Esophagus (tissue), 2 donors: Measurements from ENCODE around the gene RNPEP. TPM values are rescaled to one million over a fixed set of nuclear protein-coding genes. Genes with fewer than 3 reads are reported as not detected.

Source experiments
- H3K27ac ChIP-seq, 2 donors: one replicate each; pipeline ENCODE4 v1.5.1; 2013; ENCODE audit warnings: low read depth in 2 of 2, mild to moderate bottlenecking in 2 of 2, inconsistent platforms in 1 of 2, low read length in 1 of 2, moderate library complexity in 1 of 2
- H3K27me3 ChIP-seq, 2 donors: one replicate each; pipeline ENCODE4 v1.6.1; 2013; ENCODE audit warnings: low read length in 2 of 2, control low read depth in 1 of 2, mild to moderate bottlenecking in 1 of 2; ENCODE audit not compliant: insufficient read depth in 2 of 2, control insufficient read depth in 1 of 2
- H3K36me3 ChIP-seq, 2 donors: one replicate each; pipeline ENCODE4 v1.6.1; 2013; ENCODE audit warnings: low read length in 1 of 2; ENCODE audit not compliant: control insufficient read depth in 2 of 2, insufficient read depth in 2 of 2
- H3K4me1 ChIP-seq, 2 donors: one replicate each; pipeline ENCODE4 v1.6.1; 2013; ENCODE audit warnings: low read length in 1 of 2; ENCODE audit not compliant: control insufficient read depth in 2 of 2, insufficient read depth in 2 of 2
- H3K4me3 ChIP-seq, 2 donors: one replicate each; pipeline ENCODE4 v1.5.1; 2013; ENCODE audit warnings: low read length in 2 of 2, mild to moderate bottlenecking in 2 of 2, low read depth in 1 of 2, moderate library complexity in 1 of 2
- H3K9me3 ChIP-seq, 2 donors: one replicate each; pipeline ENCODE4 v1.6.1; 2013; ENCODE audit warnings: mild to moderate bottlenecking in 2 of 2, low read depth in 1 of 2, low read length in 1 of 2, moderate library complexity in 1 of 2; ENCODE audit not compliant: control insufficient read depth in 2 of 2, insufficient read depth in 1 of 2
- WGBS, 2 donors: extraction: QIAGEN DNeasy Blood & Tissue Kit; methylation state at CpG; one replicate each; pipeline ENCODE4 v1.1.7; 2013; 5-methylcytosine and 5-hydroxymethylcytosine counted together
- polyA plus RNA-seq, 2 donors: library from polyadenylated mRNA; stranded (reverse); fragments of 200-250 nt; gene quantifications; one replicate each; pipeline ENCODE4 v1.2.3, GENCODE V29; 2013
- donor health status: healthy with polysubstance abuse.
- donor health status: Bipolar disorder and iron deficiency.

RNPEP gene
- polyA plus RNA-seq, 2 donors = 45.3 to 52.3 TPM

GRCh38 chr1:202005958-202006357, 23.5 kb downstream of the RNPEP start:
- no peak overlapping the region for H3K4me3 ChIP-seq
- H3K9me3 ChIP-seq = no peaks in the 10 kb centered on the region
- H3K36me3 ChIP-seq = peaks cover 18 to 33% of the 10 kb centered on the region in 2 donors
- H3K27me3 ChIP-seq = no peaks in the 10 kb centered on the region
- WGBS, 2 donors = 84 to 85% methylated on average over 2 of the region's 2 CpGs
- H3K27ac ChIP-seq = no peak overlapping the region
- peaks cover 0 to 6% of the 10 kb centered on the region in 2 donors for H3K4me1 ChIP-seq

- H3K9me3 ChIP-seq = no peaks in the 10 kb centered on the region
- H3K4me3 ChIP-seq = peak overlapping the region; percentile 20 to 31
- H3K36me3 ChIP-seq = peaks cover 10 to 36% of the 10 kb centered on the region in 2 donors
- peaks cover 0 to 9% of the 10 kb centered on the region in 2 donors for H3K4me1 ChIP-seq
- peak overlapping the region; percentile 25 to 53 for H3K27ac ChIP-seq
- 46 to 50% methylated on average over 8 of the region's 8 CpGs for WGBS, 2 donors
- H3K27me3 ChIP-seq = no peaks in the 10 kb centered on the region
Measured at GRCh38 chr1:202007304-202007703, 24.9 kb downstream of the RNPEP start.

- Histone ChIP-seq H3K27me3 (no peaks in the 10 kb centered on the region), H3K4me1 (peaks cover 0 to 9% of the 10 kb centered on the region in 2 donors), H3K9me3 (no peaks in the 10 kb centered on the region), H3K4me3 (peak overlapping the region; percentile 20 to 31), H3K36me3 (peaks cover 7 to 38% of the 10 kb centered on the region in 2 donors), H3K27ac (peak overlapping the region; percentile 45 to 55)
- WGBS, 2 donors = 46 to 53% methylated on average over 10 to 11 of the region's 11 CpGs
Measured at GRCh38 chr1:202007805-202008489, 25.5 kb downstream of the RNPEP start.

GRCh38 chr1:202009326-202010179, 27.1 kb downstream of the RNPEP start:
- WGBS, 2 donors = 13 to 17% methylated on average over 11 of the region's 11 CpGs
- H3K27me3 ChIP-seq = no peaks in the 10 kb centered on the region
- H3K4me1 ChIP-seq = peaks cover 0 to 9% of the 10 kb centered on the region in 2 donors
- H3K4me3 ChIP-seq = peak overlapping the region; percentile 33 to 36
- H3K36me3 ChIP-seq = peaks cover under 1 to 38% of the 10 kb centered on the region in 2 donors
- peak overlapping the region; percentile 92 to 96 for H3K27ac ChIP-seq
- H3K9me3 ChIP-seq = no peaks in the 10 kb centered on the region

GRCh38 chr1:202010180-202011015, 27.9 kb downstream of the RNPEP start, which contains the start of gene ELF3:
TSS of gene ELF3 (plus strand) at chr1:202010587. CDS start at chr1:202011137, 550 bp downstream.
- WGBS, 2 donors = 43 to 47% methylated on average over 24 of the region's 24 CpGs
- peaks cover 5 to 37% of the 10 kb centered on the region in 2 donors for H3K36me3 ChIP-seq
- H3K27me3 ChIP-seq = no peaks in the 10 kb centered on the region
- H3K4me3 ChIP-seq = peak within 1 kb of the TSS; percentile 65 to 76
- peaks cover 0 to 12% of the 10 kb centered on the region in 2 donors for H3K4me1 ChIP-seq
- no peaks in the 10 kb centered on the region for H3K9me3 ChIP-seq
- H3K27ac ChIP-seq = peak within 1 kb of the TSS; percentile 92 to 96

GRCh38 chr1:202011994-202012393, 29.5 kb downstream of the RNPEP start:
- Histone ChIP-seq H3K27me3 (no peaks in the 10 kb centered on the region), H3K27ac (peak overlapping the region; percentile 80 to 92), H3K4me3 (peak overlapping the region; percentile 65 to 76), H3K9me3 (no peaks in the 10 kb centered on the region), H3K4me1 (peaks cover 0 to 12% of the 10 kb centered on the region in 2 donors), H3K36me3 (peaks cover 8 to 37% of the 10 kb centered on the region in 2 donors)
- 70 to 82% methylated on average over 11 of the region's 11 CpGs for WGBS, 2 donors

GRCh38 chr1:202012544-202013478, 30.4 kb downstream of the RNPEP start:
- H3K9me3 ChIP-seq = no peaks in the 10 kb centered on the region
- 64 to 74% methylated on average over 35 of the region's 35 CpGs for WGBS, 2 donors
- H3K4me1 ChIP-seq = peaks cover 0 to 14% of the 10 kb centered on the region in 2 donors
- peak overlapping the region; percentile 80 to 92 for H3K27ac ChIP-seq
- peaks cover 8 to 37% of the 10 kb centered on the region in 2 donors for H3K36me3 ChIP-seq
- peak overlapping the region; percentile 65 to 76 for H3K4me3 ChIP-seq
- no peaks in the 10 kb centered on the region for H3K27me3 ChIP-seq

- peak overlapping the region; percentile 49 to 53 for H3K27ac ChIP-seq
- WGBS, 2 donors = 80 to 90% methylated on average over 12 of the region's 12 CpGs
- no peaks in the 10 kb centered on the region for H3K27me3 ChIP-seq
- peaks cover 8 to 37% of the 10 kb centered on the region in 2 donors for H3K36me3 ChIP-seq
- H3K4me3 ChIP-seq = peak overlapping the region; percentile 65 to 76
- peaks cover 4 to 18% of the 10 kb centered on the region in 2 donors for H3K4me1 ChIP-seq
- no peaks in the 10 kb centered on the region for H3K9me3 ChIP-seq
Measured at GRCh38 chr1:202013603-202014002, 31.2 kb downstream of the RNPEP start.
